Activated CD8-positive, alpha-beta memory T cell treated with anti-CD3 and anti-CD28 coated beads, Interleukin-2, amount 50 U/mL, for 24 hours (primary cell): Measurements from ENCODE around the gene LZTS2.

Experiments used
- DNase-seq: peaks from one replicate; pipeline ENCODE4 v3.0.0-alpha.2; 2020; ENCODE audit errors: extremely low read depth

LZTS2 gene

DNA sequence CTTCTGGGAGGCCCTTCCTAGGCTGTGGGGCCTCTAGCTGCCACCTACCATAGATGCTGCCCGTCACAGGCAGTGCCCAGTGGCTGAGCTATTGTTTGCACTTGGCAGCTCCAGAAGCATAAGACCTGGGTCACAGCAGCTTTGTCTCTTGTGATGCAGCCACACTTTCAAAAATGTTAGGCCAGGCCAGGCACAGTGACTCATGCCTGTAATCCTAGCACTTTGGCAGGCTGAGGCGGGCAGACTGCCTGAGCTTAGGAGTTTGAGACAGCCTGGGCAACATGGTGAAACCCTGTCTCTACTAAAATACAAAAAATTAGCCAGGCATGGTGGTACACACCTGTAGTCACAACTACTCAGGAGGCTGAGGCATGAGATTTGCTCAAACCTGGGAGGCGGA, 52.7 kb downstream of the LZTS2 start:
- no peak for DNase-seq

DNA sequence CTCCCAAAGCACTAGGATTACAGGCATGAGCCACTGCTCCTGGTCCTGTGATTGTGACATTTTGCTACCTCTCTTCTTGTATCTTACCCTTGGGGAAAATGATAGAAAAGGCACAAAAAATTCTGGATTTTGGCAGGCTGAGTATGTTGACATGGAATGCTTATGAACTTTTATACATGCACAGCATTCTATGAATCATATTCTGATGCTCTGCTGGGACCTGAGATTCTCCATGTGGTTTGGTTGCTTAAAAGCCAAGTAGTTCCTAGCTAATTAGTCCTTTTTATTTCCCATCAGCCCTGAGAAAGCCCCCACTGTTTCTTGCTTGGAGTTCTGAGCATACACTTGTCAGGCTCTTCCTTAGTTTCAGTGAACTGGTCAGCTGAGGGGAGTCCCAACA, 53.9 kb downstream of the LZTS2 start:
- DNase-seq: no peak

DNA sequence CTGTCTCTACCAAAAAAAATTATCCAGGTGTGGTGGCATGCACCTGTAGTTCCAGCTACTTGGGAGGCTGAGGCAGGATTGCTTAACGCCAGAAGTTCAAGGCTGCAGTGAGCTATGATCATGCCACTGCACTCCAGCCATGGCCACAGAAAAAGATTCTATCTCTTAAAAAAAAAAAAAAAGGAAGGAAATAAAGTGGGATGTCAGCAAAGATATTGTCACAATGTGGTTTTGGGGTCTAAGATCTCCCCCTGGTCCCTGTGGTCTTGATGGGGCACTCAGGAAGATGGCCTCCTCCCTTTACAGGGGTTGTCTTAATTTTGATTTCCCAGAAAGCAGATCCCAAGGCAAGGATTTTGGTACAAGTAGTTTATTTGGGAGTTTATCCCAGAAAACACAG, 54.7 kb downstream of the LZTS2 start:
- no peak for DNase-seq

DNA sequence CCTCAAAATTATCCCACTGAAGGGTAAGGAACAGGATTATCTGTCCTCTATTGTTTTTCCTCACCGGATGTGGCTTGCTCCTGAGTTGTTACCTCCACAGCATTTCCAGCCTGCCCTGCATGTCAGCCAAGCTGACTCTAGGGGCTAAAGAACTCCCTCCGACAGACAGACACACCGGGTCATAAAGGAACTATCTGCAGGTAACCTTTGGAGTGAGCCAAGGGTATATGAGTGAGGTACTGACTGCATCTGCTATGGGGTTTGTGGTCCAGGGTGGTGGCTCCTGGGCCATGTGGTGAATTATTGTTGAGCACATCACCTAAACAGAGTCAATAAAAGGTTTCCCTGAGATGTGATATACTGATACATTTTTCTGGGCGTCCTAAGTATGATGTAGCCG, 55.3 kb downstream of the LZTS2 start:
- no peak for DNase-seq

DNA sequence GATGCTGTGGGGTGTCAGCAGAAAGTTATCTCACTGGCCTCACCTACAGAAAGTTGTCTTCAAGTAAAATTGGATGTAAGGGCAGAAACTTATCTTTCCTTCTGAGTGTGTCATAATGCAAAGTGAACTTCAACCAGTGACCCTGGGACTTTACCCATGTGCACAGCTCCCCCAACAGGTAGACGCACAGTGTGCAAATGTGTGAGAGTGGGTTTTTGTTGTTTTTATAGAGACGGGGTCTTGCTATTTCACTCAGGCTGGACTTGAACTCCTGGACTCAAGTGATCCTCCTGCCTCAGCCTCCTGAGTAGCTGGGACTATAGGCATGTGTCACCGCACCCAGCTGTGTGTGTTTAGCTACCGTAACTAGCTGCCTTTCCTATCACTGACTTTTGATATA, 55.8 kb downstream of the LZTS2 start:
- DNase-seq: no peak

DNA sequence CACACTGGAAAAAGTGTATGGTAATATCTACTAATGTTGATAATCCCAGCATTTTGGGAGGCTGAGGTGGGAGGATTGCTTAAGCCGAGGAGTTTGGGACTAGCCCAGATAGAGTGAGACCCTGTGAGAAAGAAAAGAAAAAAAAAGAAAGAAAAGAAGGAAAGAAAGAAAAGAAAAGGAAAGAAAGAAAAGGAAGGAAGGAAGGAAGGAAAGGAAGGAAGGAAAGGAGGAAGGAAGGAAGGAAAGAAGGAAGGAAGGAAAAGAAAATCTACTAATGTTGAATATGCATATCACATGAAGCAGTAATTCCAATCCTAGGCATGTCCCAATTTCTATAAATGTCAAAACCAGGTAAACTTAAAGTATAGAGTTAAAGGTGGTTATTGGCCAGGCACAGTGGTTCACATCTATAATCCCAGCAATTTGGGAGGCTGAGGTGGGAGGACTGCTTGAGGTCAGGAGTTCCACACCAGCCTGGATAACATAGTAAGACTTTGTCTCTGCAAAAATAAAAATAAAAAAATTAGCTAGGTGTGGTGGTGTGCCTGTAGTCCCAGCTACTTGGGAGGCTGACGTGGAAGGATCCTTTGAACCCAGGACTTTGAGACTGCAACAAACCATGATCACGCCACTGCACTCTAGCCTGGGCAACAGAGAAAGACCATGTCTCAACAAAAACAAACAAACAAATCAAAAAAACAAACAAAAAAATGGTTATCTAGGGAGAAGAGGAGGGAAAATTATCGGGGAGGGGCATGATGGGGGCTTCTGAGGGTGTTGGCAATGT, 57.0 kb downstream of the LZTS2 start:
- no peak for DNase-seq
